ENCODE data around the gene RPTOR. TPM values are rescaled to one million over a fixed set of nuclear protein-coding genes. Genes with fewer than 3 reads are reported as not detected.
A peak's percentile ranks its signal among the peaks of the same experiment; 100 is the strongest.

Gene RPTOR
- total RNA-seq, 4 donors from 2014 or later: 47.6 to 56.9 (median 55.4) TPM

DNA sequence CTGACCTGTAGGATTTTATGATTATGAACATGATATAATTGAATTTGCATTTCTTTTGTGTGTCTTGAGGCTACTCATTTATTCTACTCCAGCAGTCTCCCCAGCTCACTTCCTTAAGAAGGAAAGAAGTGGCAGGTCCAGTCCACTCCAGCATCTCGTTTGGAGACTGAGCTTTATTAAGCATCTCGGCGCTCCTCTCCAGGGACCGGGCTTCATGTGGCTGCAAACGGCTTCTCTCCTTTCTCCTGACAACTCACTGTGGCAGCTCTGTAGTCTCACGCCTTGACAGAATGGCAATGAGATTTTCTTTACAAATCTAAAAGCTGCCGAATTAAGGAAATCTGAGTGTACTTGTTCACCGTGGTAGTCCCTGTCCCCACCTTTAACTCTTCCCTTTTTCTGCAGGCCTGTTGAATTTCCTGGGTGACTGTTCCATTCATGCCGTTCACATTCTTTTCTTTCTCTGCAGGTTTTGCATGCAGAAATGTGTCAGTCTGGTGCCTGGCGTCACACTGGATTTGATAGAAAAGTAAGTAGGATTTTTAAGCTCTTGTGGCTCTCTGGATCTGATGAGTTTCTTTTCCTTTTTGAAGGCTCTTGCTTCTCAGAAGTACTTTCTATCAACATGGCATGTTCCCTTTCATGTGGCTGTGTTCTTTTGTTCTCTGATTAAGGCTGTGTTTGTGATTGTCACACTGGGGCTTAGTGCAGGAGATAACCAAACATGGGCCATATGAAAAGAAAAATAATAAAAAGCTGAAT, 246.5 kb downstream of the RPTOR start:
- Histone ChIP-seq H3K9me3 (no peaks in the 10 kb centered on the region), H3K4me1 (peaks cover 59 to 77% of the 10 kb centered on the region in 2 donors), H3K36me3 (no peaks in the 10 kb centered on the region), H3K4me3 (peak overlapping the region in 1 of 4 donors; percentile 20), H3K27me3 (no peaks in the 10 kb centered on the region), H3K27ac (peak overlapping the region; percentile 76 to 89 (median 87))
- TF ChIP-seq POLR2A (IDR thresholded peaks at IDR 0.05): no peak
- TF ChIP-seq, protein P1, sequence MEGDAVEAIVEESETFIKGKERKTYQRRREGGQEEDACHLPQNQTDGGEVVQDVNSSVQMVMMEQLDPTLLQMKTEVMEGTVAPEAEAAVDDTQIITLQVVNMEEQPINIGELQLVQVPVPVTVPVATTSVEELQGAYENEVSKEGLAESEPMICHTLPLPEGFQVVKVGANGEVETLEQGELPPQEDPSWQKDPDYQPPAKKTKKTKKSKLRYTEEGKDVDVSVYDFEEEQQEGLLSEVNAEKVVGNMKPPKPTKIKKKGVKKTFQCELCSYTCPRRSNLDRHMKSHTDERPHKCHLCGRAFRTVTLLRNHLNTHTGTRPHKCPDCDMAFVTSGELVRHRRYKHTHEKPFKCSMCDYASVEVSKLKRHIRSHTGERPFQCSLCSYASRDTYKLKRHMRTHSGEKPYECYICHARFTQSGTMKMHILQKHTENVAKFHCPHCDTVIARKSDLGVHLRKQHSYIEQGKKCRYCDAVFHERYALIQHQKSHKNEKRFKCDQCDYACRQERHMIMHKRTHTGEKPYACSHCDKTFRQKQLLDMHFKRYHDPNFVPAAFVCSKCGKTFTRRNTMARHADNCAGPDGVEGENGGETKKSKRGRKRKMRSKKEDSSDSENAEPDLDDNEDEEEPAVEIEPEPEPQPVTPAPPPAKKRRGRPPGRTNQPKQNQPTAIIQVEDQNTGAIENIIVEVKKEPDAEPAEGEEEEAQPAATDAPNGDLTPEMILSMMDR (IDR thresholded peaks at IDR 0.05 in 4 of 5, conservative IDR thresholded peaks at IDR 0.05 in 1 of 5): no peak
- in situ Hi-C loops (cut with MboI; ENCODE audit: low sequenced_read_pairs in 4 of 4) (no loop called here), intact Hi-C loops (cut with DNase I; ENCODE audit: low total_unique reads) (loop anchor here (10.0 kb wide), 1 partner anchor 246 kb away; the partner anchor contains the start of gene RPTOR)
- no peak for DNase-seq
- ATAC-seq: no peak

DNA sequence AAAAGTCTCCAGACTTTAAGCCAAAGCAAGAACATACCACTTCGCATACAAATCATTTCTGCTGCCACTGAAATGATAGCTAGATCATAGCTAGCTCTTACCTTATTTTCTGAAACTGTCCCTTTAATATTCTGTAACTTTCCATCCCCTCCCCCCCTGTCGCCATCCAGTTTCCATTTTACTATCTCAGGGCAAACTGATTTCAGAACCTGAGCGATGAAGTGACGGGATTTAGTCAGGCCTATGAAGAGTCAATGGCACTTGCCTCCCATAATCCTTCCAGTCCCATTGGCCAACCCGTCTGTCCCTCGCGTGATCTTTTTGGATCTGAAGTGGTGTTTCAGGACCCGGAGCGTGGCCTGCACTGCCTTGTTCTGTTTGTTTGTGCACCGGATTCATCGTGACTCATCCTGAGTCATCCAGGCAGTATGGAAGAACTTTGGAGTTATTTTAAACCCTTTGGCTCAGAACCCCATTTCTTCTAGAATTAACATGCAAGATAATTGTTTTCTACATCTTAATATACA, 247.2 kb downstream of the RPTOR start:
- peak; percentile 92 to 97 for DNase-seq

DNA sequence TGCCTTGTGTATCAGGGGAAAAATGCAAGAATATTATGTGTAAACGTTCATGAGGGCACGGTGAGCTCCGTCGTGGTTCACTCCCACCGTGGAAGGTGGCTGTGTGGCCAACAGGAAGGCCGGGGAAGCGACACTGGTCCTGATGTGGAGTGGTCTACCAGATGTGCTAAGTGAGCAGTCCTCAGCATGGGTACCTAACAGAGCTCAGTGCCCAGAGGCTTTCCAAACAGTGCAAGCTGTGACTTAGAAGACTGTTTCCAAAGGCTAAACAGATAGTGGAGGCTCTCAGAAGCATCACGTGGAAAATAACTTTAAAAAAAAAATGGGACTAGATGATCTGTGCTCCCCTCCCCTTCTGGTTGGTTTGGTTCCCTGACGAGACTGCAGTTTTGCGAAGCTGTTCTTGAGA, 247.7 kb downstream of the RPTOR start:
- in situ Hi-C loops (cut with MboI; ENCODE audit: low sequenced_read_pairs in 4 of 4): no loop called here
- Histone ChIP-seq H3K9me3 (no peaks in the 10 kb centered on the region), H3K4me3 (no peak overlapping the region), H3K27ac (peak overlapping the region; percentile 76 to 89 (median 87)), H3K4me1 (peaks cover 49 to 67% of the 10 kb centered on the region in 2 donors), H3K36me3 (no peaks in the 10 kb centered on the region), H3K27me3 (no peaks in the 10 kb centered on the region)
- DNase-seq (peak in 1 of 2 donors; percentile 37), ATAC-seq (peak; percentile 28 to 45)
- TF ChIP-seq, protein P1 (IDR thresholded peaks at IDR 0.05 in 4 of 5, conservative IDR thresholded peaks at IDR 0.05 in 1 of 5): no peak
- TF ChIP-seq POLR2A (IDR thresholded peaks at IDR 0.05): no peak
- intact Hi-C loops (cut with DNase I; ENCODE audit: low total_unique reads): loop anchor here (2.0 to 10.0 kb wide), 2 partner anchors 18 to 248 kb away; partner anchors contain the start of gene RPTOR

More for the DNA sequence above, 247.2 kb downstream of the RPTOR start:
- Histone ChIP-seq H3K27me3 (no peaks in the 10 kb centered on the region), H3K36me3 (no peaks in the 10 kb centered on the region), H3K4me1 (peaks cover 53 to 72% of the 10 kb centered on the region in 2 donors), H3K27ac (peak overlapping the region; percentile 76 to 89 (median 87)), H3K4me3 (peak overlapping the region in 1 of 4 donors; percentile 20), H3K9me3 (no peaks in the 10 kb centered on the region)
- in situ Hi-C loops (cut with MboI; ENCODE audit: low sequenced_read_pairs in 4 of 4) (no loop called here), intact Hi-C loops (cut with DNase I; ENCODE audit: low total_unique reads) (loop anchor here (2.0 to 10.0 kb wide), 2 partner anchors 17 to 247 kb away; partner anchors contain the start of gene RPTOR)
- peak in 1 of 2 donors; percentile 42 for TF ChIP-seq POLR2A (IDR thresholded peaks at IDR 0.05)
- TF ChIP-seq, protein P1 (IDR thresholded peaks at IDR 0.05 in 4 of 5, conservative IDR thresholded peaks at IDR 0.05 in 1 of 5): no peak
- peak; percentile 82 to 85 for ATAC-seq

DNA sequence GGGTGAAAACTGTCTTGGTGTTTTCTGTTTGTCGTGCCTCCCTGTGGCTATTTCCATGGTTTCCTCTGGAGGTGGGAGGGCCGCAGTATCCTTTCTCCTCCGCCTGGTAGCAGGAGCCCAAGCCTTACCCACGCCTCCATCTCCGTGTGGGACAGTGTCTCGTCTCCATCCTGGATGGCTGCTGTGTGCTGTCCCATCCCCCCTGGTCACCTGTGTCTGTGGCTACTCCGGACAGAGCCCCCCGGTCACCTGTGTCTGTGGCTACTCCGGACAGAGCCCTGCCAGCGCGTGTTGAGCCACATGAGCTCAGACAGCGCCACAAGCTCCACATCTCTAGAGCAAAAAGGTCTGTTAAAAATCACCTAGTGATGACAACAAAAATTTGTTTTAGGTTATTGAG, 248.8 kb downstream of the RPTOR start:
- in situ Hi-C loops (cut with MboI; ENCODE audit: low sequenced_read_pairs in 4 of 4) (no loop called here), intact Hi-C loops (cut with DNase I; ENCODE audit: low total_unique reads) (loop anchor here (2.0 to 10.0 kb wide), 2 partner anchors 19 to 249 kb away; partner anchors contain the start of gene RPTOR)
- Histone ChIP-seq H3K27me3 (no peaks in the 10 kb centered on the region), H3K4me3 (no peak overlapping the region), H3K9me3 (no peaks in the 10 kb centered on the region), H3K4me1 (peaks cover 49 to 64% of the 10 kb centered on the region in 2 donors), H3K36me3 (no peaks in the 10 kb centered on the region), H3K27ac (peak overlapping the region; percentile 76 to 89 (median 87))
- peak in 1 of 2 donors; percentile 18 for DNase-seq
- TF ChIP-seq, protein P1 (IDR thresholded peaks at IDR 0.05 in 4 of 5, conservative IDR thresholded peaks at IDR 0.05 in 1 of 5): no peak
- ATAC-seq: no peak

All from gastrocnemius medialis (tissue), 4 donors.